Lung (tissue), 12 donors: ENCODE results near the gene HTRA2. TPM values are rescaled to one million over a fixed set of nuclear protein-coding genes. Genes with fewer than 3 reads are reported as not detected.
"Not testable (repeated sequence)": the region's sequence is repeated elsewhere in the genome, so short reads cannot be mapped to it uniquely, and the experiment has no call there.

Experiments used
- ATAC-seq: fragments of 200-7000 bp; cut with Tn5 transposase; one replicate; pipeline ENCODE4 v1.9.1; 2020; ENCODE audit warnings: moderate number of reproducible peaks; ENCODE audit not compliant: insufficient read depth, low FRiP score
- DNase-seq, 3 donors: peaks; one replicate each; pipeline ENCODE4 v3.0.0-alpha.2; 2013 to 2017
- H3K27ac ChIP-seq, 2 donors: one replicate each; pipeline ENCODE4 v1.5.1; 2013; ENCODE audit warnings: mild to moderate bottlenecking in 2 of 2, moderate library complexity in 2 of 2, control low read depth in 1 of 2, inconsistent platforms in 1 of 2, low read depth in 1 of 2, low read length in 1 of 2
- H3K27me3 ChIP-seq, 3 donors: one replicate each; pipeline ENCODE4 v1.5.1; 2013; ENCODE audit warnings: low read length in 2 of 3; ENCODE audit not compliant: control insufficient read depth in 3 of 3, insufficient read depth in 3 of 3
- H3K36me3 ChIP-seq, 4 donors: one replicate each; pipeline ENCODE4 v1.5.1; 2013; ENCODE audit warnings: low read length in 4 of 4, mild to moderate bottlenecking in 1 of 4, moderate library complexity in 1 of 4; ENCODE audit not compliant: control insufficient read depth in 4 of 4, insufficient read depth in 4 of 4
- H3K4me1 ChIP-seq, 5 donors: one replicate each; pipeline ENCODE4 v1.5.1; 2013; ENCODE audit warnings: low read length in 5 of 5, mild to moderate bottlenecking in 2 of 5, moderate library complexity in 1 of 5; ENCODE audit not compliant: control insufficient read depth in 5 of 5, insufficient read depth in 5 of 5
- H3K4me3 ChIP-seq: one replicate; pipeline ENCODE4 v1.5.1; 2013; ENCODE audit warnings: mild to moderate bottlenecking, control low read depth, moderate library complexity
- H3K9ac ChIP-seq, 2 donors: one replicate each; pipeline ENCODE4 v1.5.1; 2013; ENCODE audit warnings: low read length in 2 of 2, control low read depth in 1 of 2; ENCODE audit not compliant: insufficient read depth in 1 of 2
- H3K9me3 ChIP-seq, 4 donors: one replicate each; pipeline ENCODE4 v1.5.1; 2013; ENCODE audit warnings: low read length in 3 of 4, mild to moderate bottlenecking in 1 of 4, moderate library complexity in 1 of 4; ENCODE audit not compliant: control insufficient read depth in 4 of 4, insufficient read depth in 3 of 4
- WGBS, 2 donors: extraction: QIAGEN DNeasy Blood & Tissue Kit; methylation state at CpG; one replicate each; pipeline ENCODE4 v1.1.7; 2013; 5-methylcytosine and 5-hydroxymethylcytosine counted together
- polyA plus RNA-seq, 2 donors: library from polyadenylated mRNA; stranded (reverse); fragments of 200-250 nt; gene quantifications; one replicate each; pipeline ENCODE4 v1.2.1, GENCODE V29; 2013
- total RNA-seq, 2 donors: library from RNA; depleted of rRNA in 1 of 2; stranded (reverse); fragments of >200 nt in 1 of 2; gene quantifications; one replicate each; pipeline ENCODE4 v1.2.1, GENCODE V29; 2014 to 2021
- TF ChIP-seq, protein P1 (sequence below): IDR thresholded peaks from 2 replicates; pipeline ENCODE4 v1.5.1; 2012; ENCODE audit warnings: mild to moderate bottlenecking; ENCODE audit errors: control extremely low read depth, extremely low read depth
- donor health status: control.
- donor health status: control.
- donor health status: Bipolar disorder and iron deficiency.
- donor health status: healthy.
- donor health status: DM: yes; HTN: yes; CAD: no.

HTRA2 gene
- total and polyA plus RNA-seq, 4 donors: 26.6 to 42.1 (median 31.6) TPM

DNA sequence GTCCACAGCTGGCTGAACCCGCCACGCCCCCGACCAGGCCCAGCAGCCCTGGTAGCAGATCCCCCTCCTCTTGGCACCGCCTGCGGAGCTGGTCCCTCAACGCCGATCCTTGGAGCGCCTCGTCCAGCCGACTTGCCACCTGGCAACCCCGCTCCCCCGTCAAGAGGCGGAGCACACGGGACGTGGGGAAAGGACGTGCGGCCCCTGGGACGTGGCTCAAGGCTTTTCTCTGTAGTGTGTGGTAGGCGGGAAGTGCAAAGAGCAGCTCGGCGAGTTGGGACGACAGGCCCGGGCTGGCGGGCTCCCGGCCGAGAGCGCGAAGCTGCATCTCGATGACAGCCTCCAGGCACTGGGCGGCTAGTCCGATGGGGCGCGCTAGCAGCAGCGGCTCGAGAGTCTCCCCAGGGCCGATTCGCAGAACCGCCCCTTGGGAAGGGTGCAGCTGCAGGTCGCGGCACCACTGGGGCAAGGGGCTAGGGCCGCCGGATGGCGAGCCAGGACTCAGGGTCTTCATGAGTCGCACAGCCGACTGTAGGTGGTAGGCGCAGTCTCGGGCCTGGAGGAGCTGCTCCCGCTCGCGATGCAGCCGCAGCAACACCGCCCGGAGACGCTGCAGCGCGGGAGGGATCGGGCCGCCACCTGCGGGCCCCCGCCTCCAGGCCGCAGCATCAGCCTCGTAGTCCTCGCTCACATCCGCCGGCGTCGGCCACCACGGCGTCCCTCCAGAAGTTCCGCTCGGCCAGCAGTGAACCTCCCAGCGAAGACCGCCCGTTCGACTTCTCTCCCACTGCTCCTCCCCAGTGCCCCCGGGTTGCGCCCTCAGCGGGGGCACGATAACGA, 47.6 kb upstream of the HTRA2 start:
- ATAC-seq (peak; percentile 53), DNase-seq (no peak)
- TF ChIP-seq, protein P1, sequence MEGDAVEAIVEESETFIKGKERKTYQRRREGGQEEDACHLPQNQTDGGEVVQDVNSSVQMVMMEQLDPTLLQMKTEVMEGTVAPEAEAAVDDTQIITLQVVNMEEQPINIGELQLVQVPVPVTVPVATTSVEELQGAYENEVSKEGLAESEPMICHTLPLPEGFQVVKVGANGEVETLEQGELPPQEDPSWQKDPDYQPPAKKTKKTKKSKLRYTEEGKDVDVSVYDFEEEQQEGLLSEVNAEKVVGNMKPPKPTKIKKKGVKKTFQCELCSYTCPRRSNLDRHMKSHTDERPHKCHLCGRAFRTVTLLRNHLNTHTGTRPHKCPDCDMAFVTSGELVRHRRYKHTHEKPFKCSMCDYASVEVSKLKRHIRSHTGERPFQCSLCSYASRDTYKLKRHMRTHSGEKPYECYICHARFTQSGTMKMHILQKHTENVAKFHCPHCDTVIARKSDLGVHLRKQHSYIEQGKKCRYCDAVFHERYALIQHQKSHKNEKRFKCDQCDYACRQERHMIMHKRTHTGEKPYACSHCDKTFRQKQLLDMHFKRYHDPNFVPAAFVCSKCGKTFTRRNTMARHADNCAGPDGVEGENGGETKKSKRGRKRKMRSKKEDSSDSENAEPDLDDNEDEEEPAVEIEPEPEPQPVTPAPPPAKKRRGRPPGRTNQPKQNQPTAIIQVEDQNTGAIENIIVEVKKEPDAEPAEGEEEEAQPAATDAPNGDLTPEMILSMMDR: no peak
- H3K4me3 ChIP-seq: peak overlapping the region; percentile 86
- H3K27ac ChIP-seq: peak overlapping the region; percentile 86 to 90
- H3K9ac ChIP-seq: peak overlapping the region; percentile 68 to 89
- 2 to 5% methylated on average over 50 to 80 of the region's 80 CpGs for WGBS, 2 donors
- peaks cover 3 to 19% (median 8%) of the 10 kb centered on the region in 5 donors for H3K4me1 ChIP-seq
- no peaks in the 10 kb centered on the region for H3K9me3 ChIP-seq
- H3K36me3 ChIP-seq: peaks cover 0 to 30% (median 9%) of the 10 kb centered on the region in 4 donors
- no peaks in the 10 kb centered on the region for H3K27me3 ChIP-seq

DNA sequence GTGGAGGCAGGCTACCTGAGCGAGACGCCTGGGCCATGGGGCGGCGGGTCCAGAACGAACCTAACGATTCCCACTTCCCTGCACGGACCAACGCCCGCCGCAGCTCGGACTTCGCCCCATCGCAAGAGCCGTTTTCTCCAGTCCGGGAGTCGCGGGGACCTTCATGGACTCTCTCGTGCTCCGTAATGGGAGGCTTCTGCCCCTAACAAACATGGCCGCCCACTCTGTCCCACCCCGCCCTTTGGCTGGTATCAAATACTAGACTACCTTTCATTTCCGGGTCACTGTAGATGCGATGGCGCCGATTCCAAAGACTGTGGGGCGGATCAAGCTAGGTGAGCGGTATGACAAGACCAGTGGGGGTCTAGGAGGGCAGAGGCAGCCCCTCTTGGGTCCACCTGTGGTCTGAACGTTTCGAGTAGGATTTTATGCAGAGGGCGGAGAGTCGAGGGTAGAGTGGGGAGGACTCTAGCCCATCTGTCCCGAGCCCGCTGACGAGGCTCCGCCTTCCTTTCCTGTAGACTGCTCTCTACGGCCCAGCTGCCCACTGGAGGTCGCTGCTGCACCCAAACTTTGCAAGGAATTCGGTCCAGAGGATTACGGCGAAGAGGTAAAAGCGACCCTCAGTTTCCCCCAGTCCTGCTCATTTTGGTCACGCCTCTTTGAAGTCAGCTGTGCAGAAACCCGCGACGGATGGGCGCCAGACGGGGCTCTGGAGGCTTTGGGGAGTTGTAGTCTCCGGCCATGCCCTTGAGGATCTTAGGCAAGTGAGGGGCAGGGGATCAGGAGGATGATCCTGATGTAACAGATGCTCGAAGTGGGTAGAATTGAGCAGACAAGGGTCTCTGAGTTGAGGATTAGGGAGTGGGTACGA, 46.7 kb upstream of the HTRA2 start, which contains the start of the genes CCDC142 and TTC31:
CCDC142 (minus strand) TSS at position 198 of the 874 bp plus-strand sequence; CDS start at position 37, 161 bp downstream.
TTC31 (plus strand) TSS at position 281 of the 874 bp plus-strand sequence; CDS start at position 296, 15 bp downstream.
- peak; percentile 96 to 98 (median 98) for DNase-seq
- H3K27ac ChIP-seq: peak within 1 kb of the TSS; percentile 86 to 90
- H3K36me3 ChIP-seq: peaks cover 0 to 28% (median 8%) of the 10 kb centered on the region in 4 donors
- WGBS, 2 donors: 0 to 1% methylated on average over 48 to 50 of the region's 50 CpGs
- no peaks in the 10 kb centered on the region for H3K9me3 ChIP-seq
- TF ChIP-seq, protein P1: peak; percentile 88
- peak within 1 kb of the TSS; percentile 68 to 89 for H3K9ac ChIP-seq
- peak; percentile 97 for ATAC-seq
- peaks cover 3 to 19% (median 8%) of the 10 kb centered on the region in 5 donors for H3K4me1 ChIP-seq
- H3K4me3 ChIP-seq: peak within 1 kb of the TSS; percentile 86
- H3K27me3 ChIP-seq: no peaks in the 10 kb centered on the region

DNA sequence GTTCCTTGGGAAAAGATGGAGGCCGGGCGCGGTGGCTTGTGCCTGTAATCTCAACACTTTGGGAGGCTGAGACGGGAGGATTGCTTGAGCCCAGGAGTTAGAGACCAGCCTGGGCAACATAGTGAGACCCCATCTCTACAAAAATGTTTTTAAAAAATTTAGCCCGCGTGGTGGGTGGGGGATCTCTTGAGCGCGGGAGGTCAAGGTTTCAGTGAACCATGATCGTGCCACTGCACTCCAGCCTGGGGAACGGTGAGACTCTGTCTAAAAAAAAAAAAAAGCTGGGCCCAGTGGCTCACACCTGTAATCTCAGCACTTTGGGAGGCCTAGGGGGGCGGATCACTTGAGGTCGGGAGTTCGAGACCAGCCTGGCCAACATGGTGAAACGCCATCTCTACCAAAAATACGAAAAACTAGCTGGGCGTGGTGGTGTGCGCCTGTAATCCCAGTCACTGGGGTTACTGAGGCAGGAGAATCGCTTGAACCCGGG, 46.0 kb upstream of the HTRA2 start:
- not testable (repeated sequence) for DNase-seq, H3K9me3 ChIP-seq, H3K27me3 ChIP-seq, ATAC-seq, H3K27ac ChIP-seq
- peaks cover 0 to 30% (median 8%) of the 10 kb centered on the region in 4 donors for H3K36me3 ChIP-seq
- H3K4me3 ChIP-seq: peak overlapping the region; percentile 65
- 82 to 85% methylated on average over 19 of the region's 19 CpGs for WGBS, 2 donors
- H3K9ac ChIP-seq: peak overlapping the region in 1 of 2 donors; percentile 89
- peaks cover 3 to 19% (median 8%) of the 10 kb centered on the region in 5 donors for H3K4me1 ChIP-seq
